HG03565 (cell line): ENCODE data around the gene ANKRD23.
"Not testable (repeated sequence)": the region's sequence is repeated elsewhere in the genome, so short reads cannot be mapped to it uniquely, and the experiment has no call there.

Source experiments
- ATAC-seq: cut with Tn5 transposase; IDR thresholded peaks from one replicate; pipeline ENCODE4 v1.9.1; 2021; ENCODE audit warnings: mild to moderate bottlenecking, moderate library complexity; ENCODE audit not compliant: unreplicated experiment

Gene ANKRD23

DNA sequence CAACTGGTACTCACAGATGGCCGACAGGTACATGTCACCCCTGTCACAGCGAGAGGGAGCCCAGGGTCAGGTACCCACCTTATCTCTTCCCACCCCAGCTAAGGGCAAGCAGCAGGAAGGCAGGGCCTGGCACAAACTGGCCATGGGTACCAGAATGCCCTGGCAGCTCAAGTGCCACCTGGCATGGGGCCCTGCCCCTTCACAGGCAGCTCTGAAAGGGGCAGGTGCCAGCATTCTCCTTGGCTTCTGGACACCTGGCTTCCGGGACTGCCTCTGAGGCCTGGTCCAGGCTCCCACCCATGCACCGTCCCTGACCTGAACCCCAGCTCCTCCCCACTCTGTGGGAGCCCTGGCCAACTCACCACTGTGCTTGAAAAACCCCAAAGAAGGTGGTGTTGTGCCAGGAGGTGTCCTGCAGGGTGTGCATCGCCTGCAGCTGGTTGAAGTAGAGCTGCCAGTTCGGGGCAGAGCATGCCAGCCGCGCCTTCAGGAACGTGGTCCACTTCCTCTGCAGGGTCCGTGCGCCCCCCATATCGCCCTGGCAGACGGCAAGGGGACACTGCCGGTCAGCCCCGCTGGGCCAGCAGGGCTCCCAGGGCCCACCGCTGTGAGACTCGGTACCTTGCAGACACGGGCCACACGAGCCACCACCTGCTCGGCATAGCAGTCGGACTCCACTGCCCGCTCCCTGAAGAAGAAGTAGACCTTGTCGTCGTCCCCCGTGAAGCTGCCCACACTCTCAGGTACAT lies 20.7 kb upstream of the ANKRD23 start:
- ATAC-seq: no peak

DNA sequence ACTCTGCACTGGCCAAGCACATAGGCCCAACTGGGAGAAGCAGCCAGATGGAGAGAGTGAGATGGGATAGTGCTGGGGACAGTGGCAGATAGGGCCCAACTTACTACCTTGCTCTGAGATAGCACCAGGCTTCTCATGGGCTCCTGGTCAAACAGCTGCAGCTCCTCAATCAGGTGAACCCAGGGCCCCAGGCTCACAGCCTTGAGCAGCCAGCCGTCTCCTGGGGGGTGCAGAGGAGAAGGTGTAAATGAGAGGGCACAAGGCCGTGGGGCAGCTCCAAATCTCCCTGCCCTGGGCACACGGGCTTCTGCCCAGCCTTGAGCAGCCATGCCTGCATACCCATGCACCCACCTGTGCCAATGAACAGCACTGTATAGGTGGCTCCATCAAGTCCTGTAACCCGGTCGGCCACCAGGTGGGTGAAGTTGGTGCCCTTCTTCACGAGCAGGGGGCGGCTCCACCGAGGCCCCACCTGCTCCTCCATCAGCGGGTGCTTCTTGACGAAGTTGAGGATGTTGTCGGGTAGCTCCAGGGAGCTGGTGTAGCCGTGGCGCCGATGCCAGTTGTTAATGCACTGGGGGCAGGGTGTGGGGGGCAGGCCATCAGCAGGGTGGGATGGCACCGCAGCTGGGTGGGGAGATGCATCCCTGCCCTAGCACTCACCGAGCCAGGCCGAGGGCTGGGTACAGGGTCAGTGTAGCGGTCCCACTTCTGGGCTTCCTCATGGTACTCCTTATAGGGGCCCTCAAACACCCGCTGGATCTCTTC lies 19.9 kb upstream of the ANKRD23 start:
- no peak for ATAC-seq

DNA sequence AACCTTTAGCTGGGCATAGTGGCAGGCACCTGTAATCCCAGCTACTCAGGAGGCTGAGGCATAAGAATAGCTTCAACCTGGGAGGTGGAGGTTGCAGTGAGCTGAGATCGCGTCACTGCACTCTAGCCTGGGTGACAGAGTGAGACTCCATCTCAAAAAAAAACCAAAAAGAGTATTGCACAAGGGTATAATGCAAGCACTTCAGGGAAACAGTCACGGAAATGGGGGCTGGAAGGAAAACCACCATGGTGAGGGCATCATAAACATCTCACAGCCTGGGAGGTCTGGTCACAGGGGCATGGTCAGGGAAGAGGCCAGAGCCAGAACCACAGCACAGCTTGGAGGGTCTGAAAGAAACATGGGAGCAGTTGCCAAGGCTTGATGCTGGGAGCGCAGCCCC lies 19.2 kb upstream of the ANKRD23 start:
- ATAC-seq: not testable (repeated sequence)

DNA sequence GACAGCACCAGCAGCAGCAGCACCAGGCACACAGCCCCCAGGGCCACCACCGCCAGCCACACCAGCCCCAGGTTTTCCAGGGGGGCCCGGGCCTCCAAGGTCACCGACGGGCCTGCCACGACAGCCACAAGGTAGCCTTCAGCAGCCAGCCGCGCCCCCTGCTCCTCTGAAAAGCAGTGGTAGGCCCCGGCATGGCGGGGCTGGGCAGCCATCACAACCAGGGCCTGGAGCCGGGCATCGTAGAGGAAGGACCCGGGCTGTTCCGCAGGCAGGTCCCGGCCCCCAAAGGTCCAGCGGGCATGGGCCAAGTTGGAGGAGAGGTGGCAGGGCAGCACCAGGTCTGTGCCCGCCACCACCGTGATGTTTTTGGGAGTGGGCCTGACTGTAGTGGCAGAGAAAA lies 17.3 kb upstream of the ANKRD23 start:
- no peak for ATAC-seq

DNA sequence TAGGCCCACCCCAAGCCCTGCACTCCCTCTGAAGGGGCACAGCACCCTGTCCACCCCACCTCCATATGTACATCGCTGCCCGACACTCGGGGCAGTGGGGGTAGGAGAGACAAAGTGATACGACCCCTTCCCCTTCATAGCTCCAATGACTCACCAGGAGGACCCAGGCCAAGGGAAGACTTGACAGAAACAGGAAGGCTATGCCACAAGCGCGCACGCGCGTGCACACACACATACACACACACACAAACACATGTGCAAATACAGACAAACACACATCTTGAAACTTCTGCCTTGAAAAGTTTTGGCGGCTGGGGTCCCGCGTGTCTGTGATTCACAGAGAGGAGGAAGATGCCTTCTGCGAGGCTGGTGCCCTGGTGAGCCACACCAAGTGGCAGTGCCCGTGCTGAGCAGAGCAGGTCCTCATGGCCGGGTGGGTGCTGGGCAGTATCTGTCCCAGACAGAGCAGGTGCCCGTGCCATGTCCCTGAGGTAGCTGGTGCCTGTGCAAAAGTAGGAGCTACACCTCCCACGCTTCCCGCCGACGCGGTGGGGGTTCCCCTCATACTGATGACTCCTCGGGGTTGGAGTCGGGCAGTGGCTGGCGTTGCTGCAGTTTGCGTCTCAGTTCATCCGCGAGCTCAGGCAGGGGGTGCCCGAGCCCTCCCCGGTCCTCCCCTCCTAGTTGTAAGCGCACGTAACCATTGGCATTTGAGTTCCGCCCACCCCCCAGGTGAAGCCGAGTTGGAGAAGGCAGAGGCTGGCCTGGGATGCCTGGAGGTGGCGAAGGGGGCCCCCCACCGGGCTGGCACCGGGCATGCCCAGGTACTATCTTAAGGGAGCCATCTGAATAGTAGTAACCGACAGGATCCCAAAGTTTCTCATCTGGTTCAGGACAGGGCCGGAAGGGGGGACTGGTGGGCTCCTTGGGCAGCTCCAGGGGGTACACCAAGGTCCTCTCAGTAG lies 16.5 kb upstream of the ANKRD23 start:
- ATAC-seq: no peak

DNA sequence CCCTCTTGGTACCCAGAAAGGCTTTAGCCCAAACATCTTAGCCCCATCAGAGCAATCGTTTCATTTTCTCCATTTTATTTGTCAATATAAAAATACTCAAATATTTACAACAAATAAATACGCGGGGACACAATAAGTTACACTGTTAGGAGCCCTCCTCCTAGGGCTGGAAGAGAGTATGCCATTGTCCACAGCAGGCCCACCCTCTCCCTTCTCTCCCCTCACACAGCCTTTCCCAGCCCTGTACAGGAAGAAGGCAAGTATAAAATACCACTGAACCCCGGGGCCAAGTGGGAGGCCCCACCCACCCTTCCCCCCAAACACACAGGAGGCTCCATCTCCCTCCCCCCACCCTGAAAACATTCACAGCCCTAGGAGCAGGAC lies 15.9 kb upstream of the ANKRD23 start:
- ATAC-seq: no peak

DNA sequence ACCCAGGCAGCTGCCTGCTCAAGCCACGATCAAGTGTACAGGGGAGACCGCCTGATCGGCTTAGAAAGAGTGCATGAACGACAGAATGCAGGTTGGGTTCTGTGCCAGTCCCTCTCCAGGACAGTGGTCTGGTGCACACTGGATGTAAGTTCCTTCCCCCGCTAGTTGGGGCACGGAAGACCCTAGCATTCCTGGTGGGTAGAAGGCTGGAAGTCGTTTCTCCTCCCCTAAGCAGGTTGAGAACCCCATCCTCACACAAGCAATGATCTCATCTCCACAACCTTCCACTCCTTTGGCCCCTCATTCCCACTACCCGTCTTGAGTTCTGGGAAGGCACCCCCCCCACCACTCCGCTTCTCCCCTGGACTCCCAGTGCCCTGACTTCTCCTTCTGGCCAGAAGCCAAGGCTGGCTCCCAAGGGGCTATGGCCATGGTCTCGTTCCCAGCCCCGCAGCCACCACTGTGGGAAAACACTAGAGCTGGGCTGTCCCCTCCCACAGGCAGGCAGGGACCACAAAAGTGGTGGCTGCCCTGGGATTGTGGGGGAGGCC lies 15.4 kb upstream of the ANKRD23 start:
- ATAC-seq: no peak

DNA sequence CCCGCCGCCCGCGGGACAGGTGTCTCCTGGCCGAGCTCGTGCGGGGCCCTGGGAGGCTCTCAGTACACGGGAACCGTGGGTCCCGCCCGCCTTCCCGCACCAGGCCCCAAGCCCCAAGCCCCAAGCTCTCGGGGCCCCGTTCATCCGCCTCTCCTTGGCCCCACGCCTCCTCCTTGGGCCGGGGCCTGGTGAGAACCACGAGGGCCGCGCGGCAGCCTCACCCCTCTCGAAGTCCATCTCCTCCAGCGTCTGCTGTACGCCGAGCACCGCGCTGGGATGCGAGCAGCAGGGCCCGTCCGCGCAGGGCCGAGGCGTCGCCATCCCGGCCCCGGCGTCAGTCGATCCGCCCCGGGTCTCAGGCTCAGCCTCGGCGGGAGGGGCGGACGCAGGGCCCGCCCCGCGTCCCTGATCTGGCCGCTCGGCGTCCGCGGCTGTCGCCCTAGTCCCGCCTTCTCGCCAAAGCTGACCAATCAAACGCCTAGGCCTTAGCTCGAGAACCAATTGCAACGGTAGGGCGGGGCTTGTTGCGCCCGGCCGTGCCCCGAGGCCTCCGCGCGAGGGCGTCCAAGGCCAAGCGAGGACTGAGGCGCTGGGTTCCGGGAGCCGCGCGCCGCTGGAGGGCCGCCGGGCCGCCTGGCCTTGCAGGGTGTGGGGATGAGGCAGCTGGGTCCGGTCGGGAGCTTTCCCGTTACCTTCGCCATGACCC lies 14.0 kb upstream of the ANKRD23 start, which contains the start of gene ANKRD39:
Gene ANKRD39, minus strand, starts transcription at position 350 of the 706 bp plus-strand sequence. Its CDS starts 29 bp downstream, at position 321.
- ATAC-seq: peak; percentile 95

DNA sequence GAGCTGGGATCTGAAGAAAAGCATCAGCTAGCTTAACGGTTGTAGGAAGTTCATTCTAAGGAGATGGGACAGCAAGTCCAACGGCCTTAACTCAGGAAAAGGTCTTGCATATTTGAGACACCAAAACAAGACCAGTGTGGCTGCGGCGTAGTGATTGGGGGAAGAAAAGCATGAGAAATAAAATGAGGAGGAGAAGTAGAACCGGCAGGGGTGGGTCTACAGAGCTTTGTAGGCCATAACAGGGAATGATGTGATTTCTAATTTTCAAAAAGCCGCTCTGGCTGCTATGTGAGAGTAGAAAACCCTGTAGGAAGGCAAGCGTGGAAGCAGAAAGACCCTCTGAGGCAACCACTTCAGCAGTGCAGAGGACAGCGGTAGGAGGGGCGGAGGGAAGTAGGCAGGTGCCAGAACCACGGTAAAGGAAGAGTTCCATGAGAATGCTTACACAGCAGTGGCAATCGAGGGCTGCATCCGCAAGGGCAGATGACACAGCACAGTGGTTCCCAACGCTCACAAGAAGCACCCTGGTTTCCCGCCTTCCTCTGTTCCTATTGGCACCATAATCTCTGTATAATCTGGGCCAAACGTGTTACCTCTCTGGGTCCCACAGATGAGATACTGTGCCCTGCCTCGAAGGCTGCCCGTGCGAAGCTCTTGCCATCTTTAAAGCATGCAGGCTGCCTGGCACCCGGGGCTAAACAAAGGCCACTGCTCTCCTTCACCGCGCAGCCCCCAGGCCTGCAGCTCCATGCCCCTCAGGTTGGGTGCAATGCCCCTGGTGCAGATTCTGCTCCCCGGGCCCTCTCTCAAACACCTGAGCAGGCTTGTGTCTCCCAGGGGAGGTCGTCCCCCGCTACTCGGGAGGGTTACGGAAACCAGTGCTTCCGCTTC lies 13.2 kb upstream of the ANKRD23 start:
- ATAC-seq: no peak

DNA sequence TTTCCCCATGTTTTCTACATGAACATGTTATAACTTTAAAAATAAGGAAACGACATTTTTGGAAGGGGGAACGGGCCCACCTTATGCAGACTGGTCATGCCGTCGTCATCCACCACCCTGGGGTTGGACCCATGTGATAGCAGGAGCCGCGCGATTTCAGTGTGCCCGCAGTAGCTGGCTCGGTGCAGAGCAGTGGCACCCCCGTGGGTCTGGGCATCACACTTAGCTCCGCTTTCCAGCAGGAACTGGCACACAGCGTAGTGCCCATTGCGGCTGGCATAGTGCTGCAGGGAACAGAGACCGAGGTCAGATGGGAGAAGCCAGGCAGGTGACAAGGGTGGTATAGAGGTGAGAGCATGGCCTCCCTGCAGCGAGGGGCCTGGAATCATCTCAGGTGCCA lies 9.5 kb upstream of the ANKRD23 start:
- ATAC-seq: no peak

DNA sequence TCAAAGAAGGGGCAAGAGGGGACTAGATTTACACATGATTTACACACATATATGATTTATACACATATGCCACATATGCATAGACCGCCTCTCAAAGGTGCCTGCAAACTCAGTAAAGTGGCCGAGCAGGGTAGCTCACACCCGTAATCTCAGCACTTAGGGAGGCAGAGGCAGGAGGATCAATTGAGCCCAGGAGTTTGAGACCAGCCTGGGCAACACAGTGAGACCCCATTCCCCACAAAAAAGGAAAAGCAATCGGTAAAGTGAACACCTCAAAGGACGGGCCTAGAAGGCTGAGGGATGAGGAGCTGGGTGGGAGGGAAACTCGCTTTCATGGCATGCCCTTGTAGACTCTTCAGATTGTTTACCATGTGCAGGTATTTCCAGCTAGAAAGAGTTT lies 8.8 kb upstream of the ANKRD23 start:
- no peak for ATAC-seq

DNA sequence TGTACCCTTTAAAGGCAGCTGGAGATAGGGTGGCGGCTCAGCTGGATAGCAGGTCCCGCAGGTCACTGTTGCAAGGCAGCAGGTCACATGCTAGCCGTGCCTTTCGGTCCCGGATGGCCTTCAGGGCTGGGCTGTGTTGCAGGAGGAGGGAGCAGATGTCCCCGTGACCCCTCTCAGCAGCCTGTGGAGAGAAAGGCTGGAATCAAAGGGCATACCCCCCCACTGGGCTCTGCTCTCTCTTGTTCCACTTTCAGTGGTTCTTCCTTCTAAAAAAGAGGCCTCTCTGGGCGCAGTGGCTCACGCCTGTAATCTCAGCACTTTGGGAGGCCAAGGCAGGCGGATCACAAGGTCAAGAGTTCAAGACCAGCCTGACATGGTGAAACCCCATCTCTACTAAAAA lies 4.4 kb upstream of the ANKRD23 start:
- ATAC-seq: no peak

DNA sequence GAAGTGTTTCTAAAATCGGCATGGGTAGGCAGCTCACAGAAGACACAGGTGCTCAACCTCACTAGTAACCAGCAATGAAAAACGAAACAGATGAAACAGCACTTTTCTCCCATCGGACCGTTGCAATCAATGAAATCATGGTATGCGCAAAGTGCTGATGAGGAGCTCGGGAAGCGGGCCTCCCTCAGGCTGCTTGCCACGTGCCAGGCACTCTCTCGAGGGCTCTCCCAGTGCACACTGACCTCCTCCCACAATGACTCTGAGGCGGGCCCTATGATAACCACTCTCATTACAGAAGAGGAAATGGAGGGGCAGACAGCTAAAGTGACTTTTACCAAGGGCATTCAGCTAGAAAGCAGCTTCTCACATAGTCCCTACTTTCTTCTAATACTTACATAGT lies 3.8 kb upstream of the ANKRD23 start:
- no peak for ATAC-seq

DNA sequence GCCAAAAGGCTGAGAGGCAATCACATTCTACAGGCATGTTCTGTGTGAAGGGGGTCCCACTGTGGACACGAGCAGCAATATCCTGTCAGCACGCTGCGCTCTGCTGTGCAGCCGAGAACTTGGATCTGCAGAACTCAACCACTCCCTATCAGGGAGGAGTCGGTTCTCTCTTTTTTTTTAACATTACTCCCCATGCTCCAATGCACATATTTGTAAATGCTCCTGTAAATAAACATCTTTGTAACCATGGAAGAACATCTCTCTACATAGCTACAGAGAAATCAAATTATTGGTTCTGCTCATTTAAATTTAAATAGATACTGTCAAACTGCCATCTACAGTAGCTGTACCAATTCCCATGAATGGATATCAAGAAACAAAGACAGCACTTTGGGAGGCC lies 3.0 kb upstream of the ANKRD23 start:
- ATAC-seq: no peak

DNA sequence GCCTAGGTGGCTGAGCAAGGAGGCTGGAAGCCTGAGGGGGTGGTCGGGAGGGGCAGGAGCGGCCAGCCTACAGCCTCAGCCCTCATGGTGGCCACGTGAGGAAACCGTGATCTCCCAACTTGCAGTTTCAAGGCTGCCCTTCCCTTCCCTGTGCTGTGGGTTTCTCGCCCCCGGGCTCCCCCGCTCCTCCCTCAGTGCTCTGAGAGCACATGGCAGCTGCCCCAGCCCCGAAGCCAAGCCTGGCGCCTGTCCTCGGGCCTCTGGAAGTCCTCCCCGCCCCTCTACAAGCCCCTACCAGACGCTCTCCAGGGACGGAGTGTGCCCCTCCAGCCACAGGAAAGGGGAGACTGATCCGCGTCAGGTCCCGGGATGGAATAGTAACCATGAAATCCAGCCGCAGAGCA lies 586 bp upstream of the ANKRD23 start:
- no peak for ATAC-seq

DNA sequence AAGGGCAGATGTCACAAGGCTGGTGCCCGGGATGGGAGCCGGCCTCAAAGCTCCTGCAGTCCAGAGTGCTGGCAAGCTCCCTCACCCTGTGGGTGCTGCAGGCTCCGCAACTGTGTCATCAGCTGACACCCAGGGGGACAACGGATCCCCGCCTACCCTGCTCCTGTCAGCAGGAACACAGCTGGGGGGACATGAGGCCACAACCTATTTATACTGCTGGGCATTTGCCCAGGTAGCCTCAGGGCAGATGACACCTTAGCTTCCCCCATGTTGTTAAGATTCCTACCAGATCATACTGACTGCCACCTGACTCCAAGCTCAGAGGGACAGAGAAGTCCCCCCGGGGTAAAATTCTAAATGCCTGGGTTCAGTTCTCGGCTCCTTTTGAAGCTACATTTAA lies 1.2 kb downstream of the ANKRD23 start:
- ATAC-seq: no peak

DNA sequence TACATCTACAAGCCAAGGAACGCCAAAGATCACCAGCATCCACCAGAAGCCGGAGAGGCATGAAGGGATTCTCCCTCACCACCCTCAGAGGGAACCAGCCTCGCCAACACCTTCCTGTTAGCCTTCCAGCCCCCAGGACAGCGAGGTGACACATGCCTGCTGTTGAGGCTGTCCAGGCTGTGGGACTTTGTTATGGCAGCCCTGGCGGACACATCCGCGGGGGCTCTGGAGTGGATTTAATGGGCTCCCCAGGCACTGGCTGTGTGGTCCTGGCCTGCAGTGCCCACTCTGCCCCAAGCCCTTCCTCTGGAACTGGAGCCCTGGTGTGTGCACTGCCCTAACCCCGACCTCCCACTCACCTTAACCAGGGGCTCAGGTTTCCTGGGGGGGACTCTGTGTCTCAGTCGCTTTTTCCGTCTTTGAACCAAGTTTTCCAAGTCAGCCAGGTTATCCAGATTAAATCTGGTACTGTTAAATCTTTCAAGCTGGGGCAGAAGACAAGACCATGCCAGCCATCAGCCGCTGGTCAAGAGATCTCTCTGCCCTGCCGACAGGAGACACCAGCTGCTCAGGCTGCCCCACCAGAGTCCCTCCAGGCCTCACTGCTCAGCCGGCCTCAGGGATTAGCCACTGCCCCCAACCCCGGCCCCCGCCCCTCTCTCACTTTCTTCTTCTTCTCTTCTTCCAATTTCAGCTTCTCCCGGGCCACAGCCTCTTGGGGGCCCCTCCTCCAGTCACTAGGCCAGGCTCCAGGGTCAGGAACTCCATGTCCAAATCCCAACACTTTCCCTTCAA lies 1.9 kb downstream of the ANKRD23 start:
- ATAC-seq: no peak
